CD4-positive, CD25-positive, alpha-beta regulatory T cell (primary cell): ENCODE measurements around the gene MGLL. TPM values are rescaled to one million over a fixed set of nuclear protein-coding genes. Genes with fewer than 3 reads are reported as not detected.

Experiments used
- ATAC-seq, 2 donors: fragments of 150-1000 bp; cut with Tn5 transposase; one replicate each; pipeline ENCODE4 v1.10.0; 2021; ENCODE audit warnings: low read depth in 2 of 2, moderate number of reproducible peaks in 2 of 2, moderate library complexity in 1 of 2
- DNase-seq, 3 donors: peaks; one replicate each; pipeline versions ENCODE4 v3.0.0 to v3.0.0-alpha.2; 2012 to 2022; ENCODE audit warnings: mixed read lengths in 1 of 3
- H3K27ac ChIP-seq: one replicate; pipeline ENCODE4 v1.7.0; 2013; ENCODE audit warnings: mild to moderate bottlenecking, low read length; ENCODE audit not compliant: insufficient read depth, poor library complexity, severe bottlenecking
- H3K27me3 ChIP-seq: one replicate; pipeline ENCODE4 v1.7.0; 2013; ENCODE audit warnings: low read length; ENCODE audit not compliant: control insufficient read depth, insufficient read depth
- H3K36me3 ChIP-seq: one replicate; pipeline ENCODE4 v1.7.0; 2013; ENCODE audit warnings: mild to moderate bottlenecking, low read length, moderate library complexity; ENCODE audit not compliant: control insufficient read depth, insufficient read depth
- H3K4me1 ChIP-seq: 2 replicates; pipeline ENCODE4 v1.7.0; 2013; ENCODE audit warnings: mild to moderate bottlenecking, low read length; ENCODE audit not compliant: insufficient read depth, control insufficient read depth, poor library complexity, severe bottlenecking
- H3K4me3 ChIP-seq: one replicate; pipeline ENCODE4 v1.7.0; 2013; ENCODE audit warnings: low read depth, mild to moderate bottlenecking, low read length, moderate library complexity
- H3K9me3 ChIP-seq, 2 experiments: 1 replicate in 1 of 2; 2 replicates in 1 of 2; pipeline ENCODE4 v1.7.0; 2013; ENCODE audit warnings: low read length in 2 of 2, mild to moderate bottlenecking in 1 of 2, moderate library complexity in 1 of 2; ENCODE audit not compliant: control insufficient read depth in 2 of 2
- H3K27ac Mint-ChIP-seq, 3 donors: one replicate each; pipeline ENCODE4 v1.8.0; 2020 to 2022; ENCODE audit warnings: mild to moderate bottlenecking in 3 of 3, mixed read lengths in 3 of 3, moderate library complexity in 2 of 3
- H3K27me3 Mint-ChIP-seq: one replicate; pipeline ENCODE4 v1.8.0; 2022; ENCODE audit warnings: mild to moderate bottlenecking, mixed read lengths
- H3K36me3 Mint-ChIP-seq: one replicate; pipeline ENCODE4 v1.8.0; 2020; ENCODE audit warnings: mixed read lengths
- H3K4me1 Mint-ChIP-seq, 4 donors: one replicate each; pipeline ENCODE4 v1.8.0; 2020 to 2022; ENCODE audit warnings: mixed read lengths in 4 of 4, mild to moderate bottlenecking in 1 of 4
- H3K4me3 Mint-ChIP-seq, 4 donors: one replicate each; pipeline ENCODE4 v1.8.0; 2020 to 2022; ENCODE audit warnings: mild to moderate bottlenecking in 4 of 4, mixed read lengths in 4 of 4, moderate library complexity in 3 of 4
- H3K9me3 Mint-ChIP-seq, 7 donors: one replicate each; pipeline ENCODE4 v1.8.0; 2020 to 2022; ENCODE audit warnings: mixed read lengths in 7 of 7, mild to moderate bottlenecking in 3 of 7, moderate library complexity in 2 of 7
- polyA plus RNA-seq, 4 donors: library from polyadenylated mRNA; unstranded; fragments of 300-500 nt; fragmentation: Illumina TruSeq; gene quantifications; one replicate each; pipeline ENCODE4 v1.2.3, GENCODE V29; 2021
- total RNA-seq: library from RNA; stranded (reverse); gene quantifications from one replicate; pipeline ENCODE4 v1.2.3, GENCODE V29; 2022

Gene MGLL
- total and polyA plus RNA-seq, 5 donors from 2014 or later = 0.06 to 1.7 (median 1.4) TPM; not detected in 2

DNA sequence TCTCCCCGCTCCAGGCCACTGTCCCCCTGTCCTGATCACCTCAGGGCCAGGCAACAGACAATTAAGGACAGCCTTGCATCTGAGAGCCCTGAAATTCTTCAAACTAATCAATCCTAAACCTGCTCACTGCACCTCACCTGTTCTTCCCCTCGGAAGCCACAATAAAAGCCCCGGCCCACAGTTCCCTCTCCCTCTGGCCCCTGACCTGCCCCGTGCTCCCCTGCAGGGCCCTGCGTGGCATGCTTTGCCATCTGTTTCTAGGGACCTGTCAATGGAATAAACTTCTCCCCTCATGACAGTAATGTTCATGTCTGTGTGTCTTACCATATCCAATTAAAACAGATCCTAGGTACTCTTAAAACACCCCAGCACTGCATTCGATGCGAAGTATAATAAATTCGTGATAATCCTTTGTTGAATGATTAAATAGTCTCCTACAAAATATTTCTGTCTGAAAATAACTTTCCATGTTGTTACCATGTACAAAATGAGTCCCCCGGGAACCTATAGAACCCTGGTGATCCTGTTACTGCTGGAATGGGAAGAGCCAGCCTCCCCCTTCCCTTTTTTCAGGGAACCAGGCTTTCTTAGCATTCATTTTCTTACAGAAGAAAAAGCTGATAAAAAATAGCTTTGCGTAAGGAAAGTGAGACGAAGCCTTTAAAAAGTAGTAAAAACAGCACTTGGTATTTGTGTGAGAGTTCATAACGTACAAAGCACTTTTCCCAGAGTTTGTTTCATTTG, 90.6 kb downstream of the MGLL start:
- H3K4me1 Mint-ChIP-seq = no peaks in the 10 kb centered on the region
- Histone ChIP-seq H3K27ac (no peak overlapping the region), H3K9me3 (no peaks in the 10 kb centered on the region), H3K4me1 (no peaks in the 10 kb centered on the region), H3K4me3 (no peak overlapping the region), H3K36me3 (no peaks in the 10 kb centered on the region), H3K27me3 (no peaks in the 10 kb centered on the region)
- peaks cover 7% of the 10 kb centered on the region for H3K27me3 Mint-ChIP-seq
- H3K4me3 Mint-ChIP-seq = no peak overlapping the region
- ATAC-seq (no peak), DNase-seq (no peak)
- no peaks in the 10 kb centered on the region for H3K36me3 Mint-ChIP-seq
- no peak overlapping the region for H3K27ac Mint-ChIP-seq
- H3K9me3 Mint-ChIP-seq = no peaks in the 10 kb centered on the region

DNA sequence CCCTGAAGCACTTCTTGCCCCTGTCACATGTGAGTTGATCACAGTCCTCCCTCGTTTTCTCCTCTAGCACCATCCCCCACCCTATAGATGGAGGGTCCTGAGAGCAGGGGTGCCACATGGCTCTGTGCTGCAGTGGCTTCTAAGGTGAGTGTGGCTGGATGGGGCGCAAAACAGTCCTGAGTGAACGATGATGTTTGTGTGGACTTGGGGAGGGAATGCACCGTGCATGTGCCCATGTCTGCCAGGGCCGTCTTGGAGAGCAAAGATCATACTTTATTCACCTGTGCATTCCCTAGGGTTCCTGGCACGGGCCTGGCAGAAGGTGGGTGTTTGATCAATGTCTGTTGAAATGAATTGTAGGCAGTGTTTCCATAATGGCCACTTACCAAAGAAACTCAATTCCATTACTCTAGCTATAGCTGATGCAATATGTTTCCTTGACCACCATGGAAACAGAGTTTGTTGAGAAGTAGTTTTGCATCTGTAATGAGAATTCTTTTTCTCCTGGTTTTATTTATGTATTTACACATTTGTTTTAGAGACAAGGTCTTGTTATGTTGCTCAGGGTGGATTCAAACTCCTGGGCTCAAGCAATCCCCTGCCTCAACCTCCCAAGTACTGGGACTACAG, 91.5 kb downstream of the MGLL start:
- ATAC-seq (no peak), DNase-seq (no peak)
- no peaks in the 10 kb centered on the region for H3K9me3 ChIP-seq
- H3K27me3 ChIP-seq = no peaks in the 10 kb centered on the region
- no peak overlapping the region for H3K4me3 ChIP-seq
- no peaks in the 10 kb centered on the region for H3K36me3 Mint-ChIP-seq
- H3K4me1 Mint-ChIP-seq = no peaks in the 10 kb centered on the region
- no peak overlapping the region for H3K27ac ChIP-seq
- H3K9me3 Mint-ChIP-seq = no peaks in the 10 kb centered on the region
- H3K4me1 ChIP-seq = no peaks in the 10 kb centered on the region
- H3K27me3 Mint-ChIP-seq = peaks cover 4% of the 10 kb centered on the region
- H3K36me3 ChIP-seq = no peaks in the 10 kb centered on the region
- H3K4me3 Mint-ChIP-seq = no peak overlapping the region
- no peak overlapping the region for H3K27ac Mint-ChIP-seq

DNA sequence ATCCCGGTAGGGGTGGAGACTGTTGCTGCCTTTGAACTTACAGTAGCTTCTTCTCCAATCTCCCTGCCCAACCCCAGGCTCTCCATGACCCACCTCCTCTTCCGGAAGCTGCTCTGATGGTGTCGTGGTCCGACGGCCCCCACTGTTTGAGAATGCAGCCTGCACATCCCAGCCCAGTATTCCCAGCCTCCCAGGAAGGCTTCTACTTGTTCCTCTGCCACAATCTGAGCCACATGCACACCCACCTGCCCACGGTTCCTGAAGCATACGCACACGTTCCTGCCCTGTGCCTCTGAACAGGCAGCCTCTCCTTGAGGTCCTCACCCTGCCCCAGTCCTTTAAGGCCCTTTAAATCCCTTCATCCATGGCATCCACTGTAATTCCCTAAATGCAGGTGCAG, 92.1 kb downstream of the MGLL start:
- no peak for DNase-seq
- Mint-ChIP-seq H3K9me3 (no peaks in the 10 kb centered on the region), H3K4me3 (no peak overlapping the region), H3K27me3 (peaks cover 8% of the 10 kb centered on the region), H3K36me3 (no peaks in the 10 kb centered on the region), H3K4me1 (no peaks in the 10 kb centered on the region), H3K27ac (no peak overlapping the region)
- Histone ChIP-seq H3K9me3 (no peaks in the 10 kb centered on the region), H3K27ac (no peak overlapping the region), H3K27me3 (no peaks in the 10 kb centered on the region), H3K4me1 (no peaks in the 10 kb centered on the region), H3K4me3 (no peak overlapping the region), H3K36me3 (no peaks in the 10 kb centered on the region)
- no peak for ATAC-seq

DNA sequence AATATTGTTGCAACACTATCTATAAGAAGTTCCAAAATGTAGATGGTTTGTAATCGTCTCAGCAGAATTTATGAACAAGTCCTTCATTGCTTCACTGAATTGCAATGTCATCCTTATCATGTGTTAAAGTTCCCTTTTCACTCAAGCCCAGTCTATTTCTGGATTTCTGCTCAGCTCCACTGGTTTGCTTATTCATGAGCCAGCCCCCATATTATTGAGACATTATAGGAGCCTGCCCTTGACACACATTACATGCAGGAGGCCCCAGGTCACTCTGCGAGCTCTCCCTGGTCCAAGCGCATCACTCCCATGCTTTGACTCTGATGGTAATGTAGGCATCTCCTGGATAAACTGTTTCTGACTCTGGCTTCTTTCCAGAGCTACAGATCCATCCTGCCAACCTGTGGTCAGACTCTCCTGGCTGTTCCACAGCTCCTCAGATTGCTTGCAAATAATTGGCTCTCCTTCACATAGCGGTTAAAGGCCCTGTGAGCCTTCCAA, 92.7 kb downstream of the MGLL start:
- Histone ChIP-seq H3K4me3 (no peak overlapping the region), H3K27me3 (no peaks in the 10 kb centered on the region), H3K27ac (no peak overlapping the region), H3K4me1 (no peaks in the 10 kb centered on the region), H3K9me3 (no peaks in the 10 kb centered on the region), H3K36me3 (no peaks in the 10 kb centered on the region)
- Mint-ChIP-seq H3K27ac (no peak overlapping the region), H3K36me3 (no peaks in the 10 kb centered on the region), H3K27me3 (peaks cover 12% of the 10 kb centered on the region), H3K9me3 (peaks cover 0 to 2% (median 0%) of the 10 kb centered on the region in 7 donors), H3K4me3 (no peak overlapping the region), H3K4me1 (no peaks in the 10 kb centered on the region)
- DNase-seq = no peak
- no peak for ATAC-seq

DNA sequence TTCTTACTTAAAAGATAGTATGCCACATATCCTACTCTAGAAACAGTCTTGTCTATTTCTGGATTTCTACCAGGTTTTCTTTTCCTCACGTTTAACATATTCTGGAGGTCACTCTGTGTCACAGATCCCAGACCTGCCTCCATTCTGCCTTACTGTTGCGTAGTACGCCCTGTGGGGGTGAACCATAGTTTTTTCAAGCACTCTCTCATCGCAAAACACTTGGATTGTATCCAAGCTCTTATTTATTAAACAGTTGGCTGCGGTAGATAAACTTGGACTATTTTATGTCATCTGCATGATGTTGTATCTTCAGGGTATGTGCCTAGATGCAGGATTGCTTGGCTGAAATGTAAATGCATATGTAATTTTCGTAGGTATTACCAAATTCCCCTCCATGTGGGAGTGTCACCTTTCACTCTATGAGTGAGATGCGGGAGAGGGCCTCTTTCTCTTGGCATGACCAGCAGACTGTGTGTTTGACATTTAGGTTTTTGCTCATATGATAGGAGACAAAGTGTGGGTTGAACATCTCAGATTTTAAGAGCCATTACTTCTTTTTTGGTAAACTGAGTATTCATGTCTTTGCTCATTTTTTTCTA, 93.8 kb downstream of the MGLL start:
- Histone ChIP-seq H3K9me3 (no peaks in the 10 kb centered on the region), H3K4me1 (no peaks in the 10 kb centered on the region), H3K27ac (no peak overlapping the region), H3K27me3 (no peaks in the 10 kb centered on the region), H3K36me3 (no peaks in the 10 kb centered on the region), H3K4me3 (no peak overlapping the region)
- H3K4me3 Mint-ChIP-seq = no peak overlapping the region
- H3K9me3 Mint-ChIP-seq = peaks cover 0 to 2% (median 0%) of the 10 kb centered on the region in 7 donors
- H3K4me1 Mint-ChIP-seq = no peaks in the 10 kb centered on the region
- no peaks in the 10 kb centered on the region for H3K36me3 Mint-ChIP-seq
- ATAC-seq (no peak), DNase-seq (no peak)
- no peak overlapping the region for H3K27ac Mint-ChIP-seq
- peaks cover 17% of the 10 kb centered on the region for H3K27me3 Mint-ChIP-seq

DNA sequence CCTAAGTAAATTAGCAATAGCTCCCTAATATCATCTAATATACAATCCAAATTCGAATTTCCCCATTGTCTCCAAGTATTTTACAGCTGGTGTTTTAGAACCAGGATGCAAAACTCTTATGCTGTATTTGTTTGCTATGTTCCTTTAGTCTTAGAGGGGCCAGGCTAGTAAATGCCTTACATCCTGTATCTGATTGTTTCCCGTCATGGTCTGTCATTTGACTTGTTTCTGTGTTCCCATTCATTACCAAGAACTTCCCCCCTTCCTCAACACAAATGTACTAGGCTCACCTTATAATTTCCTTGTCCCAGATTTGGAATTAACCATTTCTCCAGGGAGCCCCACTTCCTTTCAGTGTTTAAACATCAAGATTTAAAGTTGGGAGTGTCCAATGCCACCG, 95.4 kb downstream of the MGLL start:
- ATAC-seq (no peak), DNase-seq (no peak)
- Histone ChIP-seq H3K36me3 (no peaks in the 10 kb centered on the region), H3K27me3 (no peaks in the 10 kb centered on the region), H3K4me3 (no peak overlapping the region), H3K9me3 (no peaks in the 10 kb centered on the region), H3K4me1 (no peaks in the 10 kb centered on the region), H3K27ac (no peak overlapping the region)
- Mint-ChIP-seq H3K4me3 (no peak overlapping the region), H3K9me3 (peaks cover 0 to 2% (median 0%) of the 10 kb centered on the region in 7 donors), H3K36me3 (no peaks in the 10 kb centered on the region), H3K27me3 (peaks cover 23% of the 10 kb centered on the region), H3K4me1 (no peaks in the 10 kb centered on the region), H3K27ac (no peak overlapping the region)

DNA sequence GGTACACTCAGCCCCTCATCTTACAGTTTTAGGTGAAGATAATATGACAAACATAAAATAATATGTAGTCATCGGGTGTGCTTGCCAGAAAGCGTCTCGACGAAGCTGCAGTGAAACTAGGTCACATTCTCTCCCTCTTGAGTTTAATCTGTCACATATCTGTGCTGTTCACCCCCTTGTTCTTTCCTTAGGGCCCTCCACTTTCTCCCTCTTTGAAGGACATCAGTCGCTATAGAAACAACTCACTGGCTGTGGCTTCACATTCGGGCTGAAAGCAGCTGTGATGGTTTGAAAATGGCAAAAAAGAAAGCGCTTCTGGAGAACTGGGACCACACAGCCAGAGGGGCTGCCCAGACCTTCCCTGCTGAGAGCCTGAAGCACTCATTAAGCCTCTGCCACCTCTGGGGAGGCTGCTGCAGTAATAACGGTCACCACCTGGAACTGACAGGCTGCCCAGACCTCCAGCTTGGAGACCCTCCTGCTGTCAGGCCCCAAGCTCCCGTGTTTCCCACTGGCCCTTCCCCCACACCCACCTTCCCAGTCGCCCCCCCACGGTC, 99.2 kb downstream of the MGLL start:
- ATAC-seq = no peak
- Histone ChIP-seq H3K36me3 (no peaks in the 10 kb centered on the region), H3K4me3 (no peak overlapping the region), H3K27ac (no peak overlapping the region), H3K9me3 (no peaks in the 10 kb centered on the region), H3K27me3 (no peaks in the 10 kb centered on the region), H3K4me1 (no peaks in the 10 kb centered on the region)
- Mint-ChIP-seq H3K36me3 (no peaks in the 10 kb centered on the region), H3K27ac (no peak overlapping the region), H3K4me3 (no peak overlapping the region), H3K27me3 (peaks cover 30% of the 10 kb centered on the region), H3K4me1 (no peaks in the 10 kb centered on the region), H3K9me3 (peaks cover 0 to 2% (median 0%) of the 10 kb centered on the region in 7 donors)
- DNase-seq = no peak
